Osteocyte (in vitro differentiated cells): ENCODE results near the gene LZTFL1. TPM values are rescaled to one million over a fixed set of nuclear protein-coding genes. Genes with fewer than 3 reads are reported as not detected.

Source experiments
- DNase-seq: peaks from one replicate; pipeline ENCODE4 v3.0.0; 2021; ENCODE audit warnings: mixed read lengths; ENCODE audit not compliant: unreplicated experiment; ENCODE audit errors: extremely low spot score
- H3K27ac Mint-ChIP-seq: one replicate; pipeline ENCODE4 v1.8.0; 2021; ENCODE audit warnings: mild to moderate bottlenecking, mixed read lengths; ENCODE audit not compliant: unreplicated experiment
- H3K27me3 Mint-ChIP-seq: one replicate; pipeline ENCODE4 v1.8.0; 2021; ENCODE audit warnings: mixed read lengths; ENCODE audit not compliant: unreplicated experiment
- H3K36me3 Mint-ChIP-seq: one replicate; pipeline ENCODE4 v1.8.0; 2021; ENCODE audit warnings: mixed read lengths; ENCODE audit not compliant: unreplicated experiment
- H3K4me1 Mint-ChIP-seq: one replicate; pipeline ENCODE4 v1.8.0; 2021; ENCODE audit warnings: mixed read lengths; ENCODE audit not compliant: unreplicated experiment
- H3K4me3 Mint-ChIP-seq: one replicate; pipeline ENCODE4 v1.8.0; 2021; ENCODE audit warnings: mild to moderate bottlenecking, moderate library complexity, mixed read lengths; ENCODE audit not compliant: unreplicated experiment
- H3K9me3 Mint-ChIP-seq: one replicate; pipeline ENCODE4 v1.8.0; 2021; ENCODE audit warnings: mixed read lengths; ENCODE audit not compliant: unreplicated experiment
- total RNA-seq: library from RNA; stranded (reverse); gene quantifications from 2 replicates; pipeline ENCODE4 v1.2.1, GENCODE V29; 2021
- TF ChIP-seq, protein P1 (sequence below): fragments of 200-600 bp; sonication (generic); IDR thresholded peaks from 2 replicates; pipeline ENCODE4 v1.5.0; 2021; ENCODE audit warnings: antibody characterized with exemption, mild to moderate bottlenecking, moderate library complexity

LZTFL1 gene
- total RNA-seq, 1 donor from 2014 or later, result 20.2 TPM

DNA sequence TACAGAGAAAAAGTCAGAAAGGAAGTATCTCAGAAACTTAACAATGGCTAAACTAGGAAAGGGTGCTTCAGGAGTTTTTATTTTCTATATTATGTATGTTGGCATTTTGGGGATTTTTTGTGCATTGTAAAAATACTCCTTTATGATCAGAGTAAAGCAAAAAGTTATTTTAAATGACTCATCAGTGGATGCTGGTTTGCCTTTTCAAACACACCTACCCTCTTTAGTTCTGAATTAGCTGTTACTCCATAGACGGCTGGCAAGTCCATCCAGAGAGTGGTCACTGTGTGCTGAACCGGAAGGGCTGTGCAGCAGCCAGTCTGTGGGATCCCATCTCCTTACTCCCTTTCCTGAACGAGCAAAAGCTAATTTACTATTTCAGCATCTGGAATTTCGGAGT lies 45.4 kb upstream of the LZTFL1 start:
- Mint-ChIP-seq H3K36me3 (no peaks in the 10 kb centered on the region), H3K4me3 (no peak overlapping the region), H3K9me3 (no peaks in the 10 kb centered on the region), H3K27me3 (peaks cover 51% of the 10 kb centered on the region), H3K27ac (no peak overlapping the region), H3K4me1 (peaks cover 12% of the 10 kb centered on the region)
- TF ChIP-seq, protein P1, sequence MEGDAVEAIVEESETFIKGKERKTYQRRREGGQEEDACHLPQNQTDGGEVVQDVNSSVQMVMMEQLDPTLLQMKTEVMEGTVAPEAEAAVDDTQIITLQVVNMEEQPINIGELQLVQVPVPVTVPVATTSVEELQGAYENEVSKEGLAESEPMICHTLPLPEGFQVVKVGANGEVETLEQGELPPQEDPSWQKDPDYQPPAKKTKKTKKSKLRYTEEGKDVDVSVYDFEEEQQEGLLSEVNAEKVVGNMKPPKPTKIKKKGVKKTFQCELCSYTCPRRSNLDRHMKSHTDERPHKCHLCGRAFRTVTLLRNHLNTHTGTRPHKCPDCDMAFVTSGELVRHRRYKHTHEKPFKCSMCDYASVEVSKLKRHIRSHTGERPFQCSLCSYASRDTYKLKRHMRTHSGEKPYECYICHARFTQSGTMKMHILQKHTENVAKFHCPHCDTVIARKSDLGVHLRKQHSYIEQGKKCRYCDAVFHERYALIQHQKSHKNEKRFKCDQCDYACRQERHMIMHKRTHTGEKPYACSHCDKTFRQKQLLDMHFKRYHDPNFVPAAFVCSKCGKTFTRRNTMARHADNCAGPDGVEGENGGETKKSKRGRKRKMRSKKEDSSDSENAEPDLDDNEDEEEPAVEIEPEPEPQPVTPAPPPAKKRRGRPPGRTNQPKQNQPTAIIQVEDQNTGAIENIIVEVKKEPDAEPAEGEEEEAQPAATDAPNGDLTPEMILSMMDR, result no peak
- DNase-seq, result no peak

DNA sequence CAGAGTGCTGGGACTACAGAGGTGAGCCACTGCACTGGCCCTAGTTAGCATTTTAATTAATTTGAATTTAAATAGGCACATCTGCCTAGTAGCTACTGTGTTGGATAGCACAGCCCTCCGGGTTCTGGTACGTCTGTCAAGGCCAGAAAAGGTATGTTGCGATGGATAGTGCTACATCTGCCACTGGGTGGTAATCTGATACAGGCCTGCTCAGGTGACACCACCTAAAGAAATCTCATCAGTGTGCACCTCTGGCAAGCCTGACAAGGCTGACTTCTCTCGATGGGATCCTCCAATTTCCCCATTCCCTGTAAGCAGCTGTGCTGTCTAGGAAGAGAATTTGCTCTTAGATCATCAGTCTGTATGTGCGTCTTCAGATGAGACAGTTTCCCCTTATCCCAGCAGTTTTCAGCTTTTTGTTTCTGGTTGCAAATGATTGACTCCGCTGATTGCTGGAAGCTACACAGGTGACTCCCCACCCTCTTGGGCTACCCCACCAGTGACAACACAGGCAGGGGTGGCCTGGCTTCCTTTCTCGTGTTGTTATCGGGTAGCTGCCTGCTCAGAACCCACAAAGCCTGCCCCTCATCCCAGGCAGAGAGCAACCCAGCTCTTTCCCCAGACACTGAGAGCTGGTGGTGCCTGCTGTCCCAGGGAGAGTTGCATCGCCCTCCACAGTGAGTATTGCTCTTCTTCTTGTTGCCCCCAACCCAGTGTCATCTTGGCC lies 44.2 kb upstream of the LZTFL1 start, which contains the start of gene CCR9:
TSS of gene CCR9 (plus strand) at position 565 of the 727 bp plus-strand sequence. CDS start 8,391 bp downstream, outside the sequence.
- peaks cover 47% of the 10 kb centered on the region for H3K27me3 Mint-ChIP-seq
- H3K36me3 Mint-ChIP-seq, result no peaks in the 10 kb centered on the region
- DNase-seq, result no peak
- peaks cover 9% of the 10 kb centered on the region for H3K4me1 Mint-ChIP-seq
- H3K27ac Mint-ChIP-seq, result no peak within 1 kb of the TSS
- TF ChIP-seq, protein P1, result no peak
- no peaks in the 10 kb centered on the region for H3K9me3 Mint-ChIP-seq
- H3K4me3 Mint-ChIP-seq, result no peak within 1 kb of the TSS

DNA sequence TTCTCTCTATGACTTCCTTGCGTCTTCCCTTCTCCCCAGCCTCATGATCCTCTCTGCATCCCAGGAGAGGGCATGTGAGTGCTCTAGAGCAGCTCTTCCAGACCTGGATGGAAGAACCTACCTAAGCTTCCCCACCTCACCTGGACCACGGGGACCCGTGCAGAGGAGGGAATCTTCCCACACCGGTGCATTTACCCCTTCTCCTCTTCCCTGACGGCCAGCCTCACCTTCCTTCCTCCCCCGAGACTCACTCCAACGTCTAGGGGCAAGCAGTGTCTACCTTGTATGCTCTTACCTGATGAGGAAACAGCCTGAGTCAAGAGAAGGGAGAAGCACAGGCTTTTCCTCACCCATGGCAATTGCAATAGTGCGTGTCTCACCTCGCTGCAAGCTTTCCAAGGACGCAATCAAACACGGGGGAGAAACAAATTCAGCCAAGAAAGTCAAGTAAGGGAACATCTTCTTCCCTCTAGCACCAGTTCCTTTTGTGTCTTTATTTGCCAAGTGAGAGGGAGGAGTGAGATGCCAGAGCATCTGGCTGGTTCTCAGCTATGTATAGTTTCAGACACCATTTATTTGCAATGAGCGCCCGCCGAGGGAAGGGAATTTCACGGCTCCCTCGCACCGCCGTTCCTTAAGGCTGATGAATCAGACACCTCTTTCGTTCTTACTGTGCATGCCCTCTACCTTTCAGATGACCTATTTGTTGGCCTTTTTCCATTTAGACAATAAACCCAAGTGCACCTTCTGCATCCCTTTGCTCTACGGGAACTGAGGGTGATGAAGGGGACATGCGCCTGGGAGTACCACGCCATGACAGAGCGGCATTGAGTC lies 42.7 kb upstream of the LZTFL1 start:
- no peak overlapping the region for H3K4me3 Mint-ChIP-seq
- no peak overlapping the region for H3K27ac Mint-ChIP-seq
- H3K36me3 Mint-ChIP-seq, result no peaks in the 10 kb centered on the region
- H3K27me3 Mint-ChIP-seq, result peaks cover 36% of the 10 kb centered on the region
- TF ChIP-seq, protein P1, result no peak
- no peaks in the 10 kb centered on the region for H3K9me3 Mint-ChIP-seq
- DNase-seq, result no peak
- no peaks in the 10 kb centered on the region for H3K4me1 Mint-ChIP-seq

DNA sequence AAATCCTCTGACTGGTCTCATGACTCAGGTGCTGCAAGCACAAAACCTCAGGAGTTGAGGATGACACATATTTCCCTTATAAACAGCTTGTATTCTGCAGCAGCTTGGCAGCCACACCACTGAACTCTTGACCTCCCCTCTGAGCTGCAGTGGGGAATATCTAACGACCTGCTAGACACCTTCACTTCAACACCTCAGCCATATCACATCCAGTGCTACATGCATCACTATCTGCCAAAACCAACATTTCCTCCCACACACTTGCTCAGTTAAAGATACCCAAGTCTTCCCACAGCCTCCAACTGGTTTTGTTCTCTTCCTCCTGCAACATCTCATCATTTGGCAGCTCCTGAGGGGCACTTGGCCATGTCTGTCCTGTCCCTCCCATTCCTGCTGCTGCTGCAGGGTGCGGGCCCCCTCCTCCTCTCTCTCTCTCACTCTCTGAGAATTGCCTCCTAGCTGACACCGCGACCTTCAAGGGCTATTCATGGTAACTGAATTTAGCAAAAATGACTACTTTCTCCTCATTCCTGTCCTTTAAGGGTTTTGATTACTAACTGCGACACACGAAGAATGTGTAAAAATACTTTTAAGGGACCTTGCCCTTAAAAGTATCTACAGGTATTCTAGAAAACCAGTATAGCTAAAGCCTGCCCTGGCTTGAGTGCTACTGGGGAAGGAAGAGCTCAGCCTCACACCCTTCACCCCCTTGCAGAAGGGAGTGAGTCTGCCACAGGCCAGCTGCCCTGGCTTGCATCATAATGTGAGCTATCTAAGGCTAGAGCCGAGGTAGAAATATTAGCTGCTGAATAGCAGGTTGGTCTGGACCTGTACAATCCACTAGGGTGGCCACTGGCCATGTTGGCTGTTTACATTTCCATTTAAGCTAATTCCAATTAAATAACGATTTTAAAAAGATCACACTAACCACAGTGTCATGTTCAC lies 39.4 kb upstream of the LZTFL1 start:
- peaks cover 37% of the 10 kb centered on the region for H3K27me3 Mint-ChIP-seq
- TF ChIP-seq, protein P1, result no peak
- DNase-seq, result no peak

More for the DNA sequence above, 39.4 kb upstream of the LZTFL1 start:
- no peaks in the 10 kb centered on the region for H3K36me3 Mint-ChIP-seq
- no peaks in the 10 kb centered on the region for H3K4me1 Mint-ChIP-seq
- no peaks in the 10 kb centered on the region for H3K9me3 Mint-ChIP-seq
- no peak overlapping the region for H3K4me3 Mint-ChIP-seq
- H3K27ac Mint-ChIP-seq, result no peak overlapping the region
